ENCODE measurements around the gene TMEM109. TPM values are rescaled to one million over a fixed set of nuclear protein-coding genes. Genes with fewer than 3 reads are reported as not detected.

The TMEM109 gene
- total and polyA plus RNA-seq, 2 experiments from 2014 or later: 17.4 to 17.7 TPM

- TF ChIP-seq ZNF462 (CRISPR knock-in tag; IDR thresholded peaks at IDR 0.05) (no peak), CREB1 (CRISPR knock-in tag; IDR thresholded peaks at IDR 0.05; ENCODE audit: low read depth) (no peak), ZNF331 (CRISPR knock-in tag; IDR thresholded peaks at IDR 0.05; ENCODE audit: low read depth) (no peak), EZH2phosphoT487 (IDR thresholded peaks at IDR 0.05; ENCODE audit: unreplicated experiment) (no peak)
These were observed 19.6 kb downstream of the TMEM109 start (continued) for GRCh38 chr11:60933416-60934123.

GRCh38 chr11:60934124-60934789 lies 20.3 kb downstream of the TMEM109 start:
- Mint-ChIP-seq H3K9me3 (no peaks in the 10 kb centered on the region), H3K4me1 (peaks cover 14% of the 10 kb centered on the region; the same call in 2 of the 3 replicates), H3K27me3 (ENCODE audit: insufficient read depth, low read depth, poor library complexity) (peaks cover 2% of the 10 kb centered on the region), H3K27ac (no peak overlapping the region), H3K36me3 (ENCODE audit: low read depth) (peaks cover 38% of the 10 kb centered on the region), H3K4me3 (no peak overlapping the region)
- Histone ChIP-seq H3K79me2 (replicated peaks; ENCODE audit: insufficient read depth) (no peaks in the 10 kb centered on the region), H3K9me2 (ENCODE audit: insufficient read depth) (no peaks in the 10 kb centered on the region), H3K36me3 (ENCODE audit: insufficient read depth) (0 out of 2 replicates have a peak, but pooled peaks cover 6% of the 10 kb centered on the region), H3F3A (replicated peaks; ENCODE audit: low read depth) (no peaks in the 10 kb centered on the region), H3K27ac (ENCODE audit: low read depth) (no peak overlapping the region), H4K20me1 (replicated peaks; ENCODE audit: insufficient read depth) (peaks cover 4% of the 10 kb centered on the region; the same call in 1 of the 2 replicates), H3K4me2 (no peak overlapping the region), H3K4me1 (ENCODE audit: insufficient read depth) (no peaks in the 10 kb centered on the region), H2AFZ (no peak overlapping the region), H3K27me3 (ENCODE audit: insufficient read depth) (no peaks in the 10 kb centered on the region), H3K4me3 (no peak overlapping the region)
- no peak for DNase-seq (ENCODE audit: low spot score)
- ATAC-seq: peak; percentile 14
- TF ChIP-seq ZNF114 (CRISPR knock-in tag; IDR thresholded peaks at IDR 0.05): no peak
- TF ChIP-seq EZH2 (IDR thresholded peaks at IDR 0.05; ENCODE audit: low read depth, unreplicated experiment): no peak
- TF ChIP-seq ETS1 (IDR thresholded peaks at IDR 0.05): no peak

Measured in GM23338 (cell line).